Coronary artery (tissue), 2 donors: ENCODE data around the gene LTA4H.

Experiments used
- DNase-seq: peaks from one replicate; pipeline ENCODE4 v3.0.0-alpha.2; 2017; ENCODE audit warnings: low spot score
- H3K27ac ChIP-seq, 2 donors: fragments of 200-600 bp; sonication (generic); one replicate each; pipeline ENCODE4 v1.5.1; 2016 to 2019
- H3K4me3 ChIP-seq: fragments of 200-600 bp; sonication (generic); 2 replicates; pipeline ENCODE4 v1.5.1; 2016; ENCODE audit warnings: mild to moderate bottlenecking, moderate library complexity
- CTCF ChIP-seq: fragments of 200-600 bp; sonication (generic); IDR thresholded peaks from one replicate; pipeline ENCODE4 v1.5.1; 2019; ENCODE audit warnings: antibody characterized with exemption

LTA4H gene

GRCh38 chr12:95998611-95999286 is 36.6 kb downstream of the LTA4H start:
- Histone ChIP-seq H3K4me3 (no peak overlapping the region), H3K27ac (peak overlapping the region in 1 of 2 donors; percentile 28)
- TF ChIP-seq CTCF = no peak
- no peak for DNase-seq

GRCh38 chr12:95997911-95998510 is 37.4 kb downstream of the LTA4H start:
- no peak for TF ChIP-seq CTCF
- H3K27ac ChIP-seq = no peak overlapping the region
- H3K4me3 ChIP-seq = no peak overlapping the region
- DNase-seq = no peak

- no peak for DNase-seq
- Histone ChIP-seq H3K27ac (no peak overlapping the region), H3K4me3 (no peak overlapping the region)
- no peak for TF ChIP-seq CTCF
Observed at GRCh38 chr12:95997276-95997675, 38.1 kb downstream of the LTA4H start.

- TF ChIP-seq CTCF = no peak
- no peak within 1 kb of the TSS for H3K27ac ChIP-seq
- H3K4me3 ChIP-seq = no peak within 1 kb of the TSS
- no peak for DNase-seq
Observed at GRCh38 chr12:95996034-95996658, 39.2 kb downstream of the LTA4H start, which contains the start of gene HAL. Gene HAL (minus strand): TSS chr12:95996344. CDS start chr12:95995910, 434 bp downstream.

GRCh38 chr12:95995238-95996031 is 40.0 kb downstream of the LTA4H start:
- TF ChIP-seq CTCF = no peak
- DNase-seq = no peak
- no peak overlapping the region for H3K4me3 ChIP-seq
- no peak overlapping the region for H3K27ac ChIP-seq

- no peak for DNase-seq
- no peak overlapping the region for H3K4me3 ChIP-seq
- no peak overlapping the region for H3K27ac ChIP-seq
- TF ChIP-seq CTCF = no peak
Observed at GRCh38 chr12:95994476-95994875, 40.9 kb downstream of the LTA4H start.
